Heart left ventricle (tissue), 13 donors: ENCODE measurements around the gene RCC1.

Experiments
- CTCF ChIP-seq, 12 donors: fragments of 200-600 bp; sonication (generic) in 4 of 12; IDR thresholded peaks; one replicate each; pipeline versions ENCODE4 v1.5.0 to v1.8.0; 2018 to 2022; ENCODE audit warnings: antibody characterized with exemption in 12 of 12, mild to moderate bottlenecking in 5 of 12
- POLR2A ChIP-seq, 2 donors: fragments of 450-650 bp; IDR thresholded peaks; one replicate each; pipeline ENCODE4 v1.6.1; 2017; ENCODE audit warnings: antibody characterized with exemption in 2 of 2, mild to moderate bottlenecking in 2 of 2, moderate library complexity in 2 of 2
- donor health status: ischemic (EF 13 %, LVEDD 7.1; RV severe dilation, severe dysfunction).
- donor health status: DM: no; HTN: yes; CAD: no.
- donor health status: DM: no; HTN: no; CAD: no.
- donor health status: ischemic (EF 25% LVEDD 6.9; RV normal size, moderate dysfunction).
- donor health status: ischemic (EF 25% LVEDD 5.7; RV mildly dilated, moderate dysfunction).
- donor health status: ischemic (EF 35%, LVEDD 5.7; RV mildly dilated, moderate dysfunction).
- donor health status: nonischemic (EF 11% LVEDD 7.7; RV severe dilation, severe dysfunction).
- donor health status: DM: yes; HTN: yes; CAD: no.
- donor health status: PGD.
- donor health status: ischemic (EF 29% LVEDD 5.4; RV normal size, mild dysfunction).
- donor health status: nonischemic (EF 23%, LVEDD 6.1; RV moderate dilation, normal function).

- TF ChIP-seq CTCF (IDR thresholded peaks at IDR 0.05) (no peak), POLR2A (IDR thresholded peaks at IDR 0.05) (no peak)
Observed at GRCh38 chr1:28499553-28499952, 6.3 kb upstream of the RCC1 start.
